ENCODE data around the gene DONSON.

DONSON gene

DNA sequence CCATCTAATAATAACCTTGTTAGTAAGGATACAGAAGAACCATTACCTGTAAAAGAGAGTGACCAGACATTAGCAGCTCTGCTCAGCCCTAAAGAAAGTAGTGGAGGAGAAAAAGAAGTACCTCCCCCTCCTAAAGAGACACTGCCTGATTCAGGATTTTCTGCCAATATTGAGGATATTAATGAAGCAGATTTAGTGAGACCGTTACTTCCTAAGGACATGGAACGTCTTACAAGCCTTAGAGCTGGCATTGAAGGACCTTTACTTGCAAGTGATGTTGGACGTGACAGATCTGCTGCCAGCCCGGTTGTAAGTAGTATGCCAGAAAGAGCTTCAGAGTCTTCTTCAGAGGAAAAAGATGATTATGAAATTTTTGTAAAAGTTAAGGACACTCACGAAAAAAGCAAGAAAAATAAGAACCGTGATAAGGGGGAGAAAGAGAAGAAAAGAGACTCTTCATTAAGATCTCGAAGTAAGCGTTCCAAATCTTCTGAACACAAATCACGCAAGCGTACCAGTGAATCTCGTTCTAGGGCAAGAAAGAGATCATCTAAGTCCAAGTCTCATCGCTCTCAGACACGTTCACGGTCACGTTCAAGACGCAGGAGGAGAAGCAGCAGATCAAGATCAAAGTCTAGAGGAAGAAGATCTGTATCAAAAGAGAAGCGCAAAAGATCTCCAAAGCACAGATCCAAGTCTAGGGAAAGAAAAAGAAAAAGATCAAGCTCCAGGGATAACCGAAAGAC, 34.1 kb downstream of the DONSON start:
- TF ChIP-seq, protein P1, sequence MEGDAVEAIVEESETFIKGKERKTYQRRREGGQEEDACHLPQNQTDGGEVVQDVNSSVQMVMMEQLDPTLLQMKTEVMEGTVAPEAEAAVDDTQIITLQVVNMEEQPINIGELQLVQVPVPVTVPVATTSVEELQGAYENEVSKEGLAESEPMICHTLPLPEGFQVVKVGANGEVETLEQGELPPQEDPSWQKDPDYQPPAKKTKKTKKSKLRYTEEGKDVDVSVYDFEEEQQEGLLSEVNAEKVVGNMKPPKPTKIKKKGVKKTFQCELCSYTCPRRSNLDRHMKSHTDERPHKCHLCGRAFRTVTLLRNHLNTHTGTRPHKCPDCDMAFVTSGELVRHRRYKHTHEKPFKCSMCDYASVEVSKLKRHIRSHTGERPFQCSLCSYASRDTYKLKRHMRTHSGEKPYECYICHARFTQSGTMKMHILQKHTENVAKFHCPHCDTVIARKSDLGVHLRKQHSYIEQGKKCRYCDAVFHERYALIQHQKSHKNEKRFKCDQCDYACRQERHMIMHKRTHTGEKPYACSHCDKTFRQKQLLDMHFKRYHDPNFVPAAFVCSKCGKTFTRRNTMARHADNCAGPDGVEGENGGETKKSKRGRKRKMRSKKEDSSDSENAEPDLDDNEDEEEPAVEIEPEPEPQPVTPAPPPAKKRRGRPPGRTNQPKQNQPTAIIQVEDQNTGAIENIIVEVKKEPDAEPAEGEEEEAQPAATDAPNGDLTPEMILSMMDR (IDR thresholded peaks at IDR 0.05; ENCODE audit: insufficient read depth, missing control alignments): no peak
- no peak for FAIRE-seq
- DNase-seq (ENCODE audit: insufficient read length, low spot score): no peak

DNA sequence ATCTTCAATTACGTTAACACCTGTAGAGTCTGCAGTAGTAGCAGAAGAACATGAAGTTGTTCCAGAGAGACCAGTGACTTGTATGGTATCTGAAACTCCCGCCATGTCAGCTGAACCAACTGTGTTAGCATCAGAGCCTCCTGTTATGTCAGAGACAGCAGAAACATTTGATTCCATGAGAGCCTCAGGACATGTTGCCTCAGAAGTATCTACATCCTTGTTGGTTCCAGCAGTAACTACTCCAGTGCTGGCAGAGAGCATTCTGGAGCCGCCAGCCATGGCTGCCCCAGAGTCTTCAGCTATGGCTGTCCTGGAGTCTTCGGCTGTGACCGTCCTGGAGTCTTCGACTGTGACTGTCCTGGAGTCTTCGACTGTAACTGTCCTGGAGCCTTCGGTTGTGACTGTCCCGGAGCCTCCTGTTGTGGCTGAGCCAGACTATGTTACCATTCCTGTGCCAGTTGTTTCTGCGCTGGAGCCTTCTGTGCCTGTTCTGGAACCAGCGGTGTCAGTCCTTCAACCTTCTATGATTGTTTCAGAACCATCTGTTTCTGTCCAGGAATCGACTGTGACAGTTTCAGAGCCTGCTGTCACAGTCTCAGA, 35.4 kb downstream of the DONSON start:
- no peak for DNase-seq (ENCODE audit: insufficient read length, low spot score)
- FAIRE-seq: no peak
- TF ChIP-seq, protein P1 (IDR thresholded peaks at IDR 0.05; ENCODE audit: insufficient read depth, missing control alignments): no peak

DNA sequence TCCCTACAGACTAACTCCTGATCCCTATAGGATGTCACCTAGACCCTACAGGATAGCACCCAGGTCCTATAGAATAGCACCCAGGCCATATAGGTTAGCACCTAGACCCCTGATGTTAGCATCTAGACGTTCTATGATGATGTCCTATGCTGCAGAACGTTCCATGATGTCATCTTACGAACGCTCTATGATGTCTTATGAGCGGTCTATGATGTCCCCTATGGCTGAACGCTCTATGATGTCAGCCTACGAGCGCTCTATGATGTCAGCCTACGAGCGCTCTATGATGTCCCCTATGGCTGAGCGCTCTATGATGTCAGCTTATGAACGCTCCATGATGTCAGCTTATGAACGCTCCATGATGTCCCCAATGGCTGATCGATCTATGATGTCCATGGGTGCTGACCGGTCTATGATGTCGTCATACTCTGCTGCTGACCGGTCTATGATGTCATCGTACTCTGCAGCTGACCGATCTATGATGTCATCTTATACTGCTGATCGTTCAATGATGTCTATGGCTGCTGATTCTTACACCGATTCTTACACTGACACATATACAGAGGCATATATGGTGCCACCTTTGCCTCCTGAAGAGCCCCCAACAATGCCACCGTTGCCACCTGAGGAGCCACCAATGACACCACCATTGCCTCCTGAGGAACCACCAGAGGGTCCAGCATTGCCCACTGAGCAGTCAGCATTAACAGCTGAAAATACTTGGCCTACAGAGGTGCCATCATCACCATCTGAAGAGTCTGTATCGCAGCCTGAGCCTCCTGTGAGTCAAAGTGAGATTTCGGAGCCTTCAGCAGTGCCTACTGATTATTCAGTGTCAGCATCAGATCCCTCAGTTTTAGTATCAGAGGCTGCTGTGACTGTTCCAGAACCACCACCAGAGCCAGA, 36.1 kb downstream of the DONSON start:
- DNase-seq (ENCODE audit: insufficient read length, low spot score) (no peak), FAIRE-seq (no peak)
- TF ChIP-seq, protein P1 (IDR thresholded peaks at IDR 0.05; ENCODE audit: insufficient read depth, missing control alignments): no peak

DNA sequence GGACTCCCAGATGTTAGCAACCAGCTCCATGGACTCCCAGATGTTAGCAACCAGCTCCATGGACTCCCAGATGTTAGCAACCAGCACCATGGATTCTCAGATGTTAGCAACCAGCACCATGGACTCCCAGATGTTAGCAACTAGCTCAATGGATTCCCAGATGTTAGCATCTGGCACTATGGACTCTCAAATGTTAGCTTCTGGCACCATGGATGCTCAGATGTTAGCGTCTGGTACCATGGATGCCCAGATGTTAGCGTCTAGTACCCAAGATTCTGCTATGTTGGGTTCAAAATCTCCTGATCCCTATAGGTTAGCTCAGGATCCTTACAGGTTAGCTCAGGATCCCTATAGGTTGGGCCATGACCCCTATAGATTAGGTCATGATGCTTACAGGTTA, 36.8 kb downstream of the DONSON start:
- no peak for FAIRE-seq
- DNase-seq (ENCODE audit: insufficient read length, low spot score): no peak
- TF ChIP-seq, protein P1 (IDR thresholded peaks at IDR 0.05; ENCODE audit: insufficient read depth, missing control alignments): no peak

DNA sequence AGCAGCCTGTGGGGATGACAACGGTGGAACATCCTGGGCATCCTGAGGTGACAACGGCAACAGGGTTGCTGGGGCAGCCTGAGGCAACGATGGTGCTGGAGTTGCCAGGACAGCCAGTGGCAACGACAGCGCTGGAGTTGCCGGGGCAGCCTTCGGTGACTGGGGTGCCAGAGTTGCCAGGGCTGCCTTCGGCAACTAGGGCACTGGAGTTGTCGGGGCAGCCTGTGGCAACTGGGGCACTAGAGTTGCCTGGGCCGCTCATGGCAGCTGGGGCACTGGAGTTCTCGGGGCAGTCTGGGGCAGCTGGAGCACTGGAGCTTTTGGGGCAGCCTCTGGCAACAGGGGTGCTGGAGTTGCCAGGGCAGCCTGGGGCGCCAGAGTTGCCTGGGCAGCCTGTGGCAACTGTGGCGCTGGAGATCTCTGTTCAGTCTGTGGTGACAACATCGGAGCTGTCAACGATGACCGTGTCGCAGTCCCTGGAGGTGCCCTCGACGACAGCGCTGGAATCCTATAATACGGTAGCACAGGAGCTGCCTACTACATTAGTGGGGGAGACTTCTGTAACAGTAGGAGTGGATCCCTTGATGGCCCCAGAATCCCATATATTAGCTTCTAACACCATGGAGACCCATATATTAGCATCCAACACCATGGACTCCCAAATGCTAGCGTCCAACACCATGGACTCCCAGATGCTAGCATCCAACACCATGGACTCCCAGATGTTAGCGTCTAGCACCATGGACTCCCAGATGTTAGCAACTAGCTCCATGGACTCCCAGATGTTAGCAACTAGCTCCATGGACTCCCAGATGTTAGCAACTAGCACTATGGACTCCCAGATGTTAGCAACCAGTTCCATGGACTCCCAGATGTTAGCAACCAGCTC, 37.5 kb downstream of the DONSON start:
- TF ChIP-seq, protein P1 (IDR thresholded peaks at IDR 0.05; ENCODE audit: insufficient read depth, missing control alignments): no peak
- DNase-seq (ENCODE audit: insufficient read length, low spot score) (no peak), FAIRE-seq (no peak)

DNA sequence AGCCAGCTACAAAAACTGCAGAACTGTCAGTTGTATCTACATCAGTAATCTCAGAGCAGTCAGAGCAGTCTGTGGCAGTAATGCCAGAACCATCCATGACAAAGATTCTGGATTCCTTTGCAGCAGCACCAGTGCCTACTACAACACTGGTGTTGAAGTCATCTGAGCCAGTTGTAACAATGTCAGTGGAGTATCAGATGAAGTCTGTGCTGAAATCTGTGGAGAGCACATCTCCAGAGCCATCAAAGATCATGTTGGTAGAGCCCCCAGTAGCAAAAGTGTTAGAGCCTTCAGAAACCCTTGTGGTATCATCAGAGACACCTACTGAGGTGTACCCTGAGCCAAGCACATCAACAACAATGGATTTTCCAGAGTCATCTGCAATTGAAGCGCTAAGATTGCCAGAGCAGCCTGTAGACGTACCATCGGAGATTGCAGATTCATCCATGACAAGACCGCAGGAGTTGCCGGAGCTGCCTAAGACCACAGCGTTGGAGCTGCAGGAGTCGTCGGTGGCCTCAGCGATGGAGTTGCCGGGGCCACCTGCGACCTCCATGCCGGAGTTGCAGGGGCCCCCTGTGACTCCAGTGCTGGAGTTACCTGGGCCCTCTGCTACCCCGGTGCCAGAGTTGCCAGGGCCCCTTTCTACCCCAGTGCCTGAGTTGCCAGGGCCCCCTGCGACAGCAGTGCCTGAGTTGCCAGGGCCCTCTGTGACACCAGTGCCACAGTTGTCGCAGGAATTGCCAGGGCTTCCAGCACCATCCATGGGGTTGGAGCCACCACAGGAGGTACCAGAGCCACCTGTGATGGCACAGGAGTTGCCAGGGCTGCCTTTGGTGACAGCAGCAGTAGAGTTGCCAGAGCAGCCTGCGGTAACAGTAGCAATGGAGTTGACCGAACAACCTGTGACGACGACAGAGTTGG, 38.4 kb downstream of the DONSON start:
- DNase-seq (ENCODE audit: insufficient read length, low spot score) (no peak), FAIRE-seq (no peak)
- TF ChIP-seq, protein P1 (IDR thresholded peaks at IDR 0.05; ENCODE audit: insufficient read depth, missing control alignments): no peak

Measured in D721Med (cell line).